IPS-18c (cell line): ENCODE measurements around the gene GALK2.

Source experiments
- H3K4me3 ChIP-seq: 2 replicates; pipeline ENCODE4 v1.7.0; 2013; ENCODE audit warnings: low read depth, mild to moderate bottlenecking, low read length, moderate library complexity; ENCODE audit not compliant: insufficient read depth
- H3K9me3 ChIP-seq: one replicate; pipeline ENCODE4 v1.6.1; 2013; ENCODE audit warnings: mild to moderate bottlenecking, low read length, moderate library complexity; ENCODE audit not compliant: control insufficient read depth, insufficient read depth

The GALK2 gene

GRCh38 chr15:49296258-49296657 lies 126.2 kb downstream of the GALK2 start:
- Histone ChIP-seq H3K4me3 (no peak overlapping the region), H3K9me3 (peaks cover 2% of the 10 kb centered on the region)

- Histone ChIP-seq H3K4me3 (no peak overlapping the region), H3K9me3 (peaks cover 2% of the 10 kb centered on the region)
Measured at GRCh38 chr15:49297584-49297983, 127.5 kb downstream of the GALK2 start.

DNA sequence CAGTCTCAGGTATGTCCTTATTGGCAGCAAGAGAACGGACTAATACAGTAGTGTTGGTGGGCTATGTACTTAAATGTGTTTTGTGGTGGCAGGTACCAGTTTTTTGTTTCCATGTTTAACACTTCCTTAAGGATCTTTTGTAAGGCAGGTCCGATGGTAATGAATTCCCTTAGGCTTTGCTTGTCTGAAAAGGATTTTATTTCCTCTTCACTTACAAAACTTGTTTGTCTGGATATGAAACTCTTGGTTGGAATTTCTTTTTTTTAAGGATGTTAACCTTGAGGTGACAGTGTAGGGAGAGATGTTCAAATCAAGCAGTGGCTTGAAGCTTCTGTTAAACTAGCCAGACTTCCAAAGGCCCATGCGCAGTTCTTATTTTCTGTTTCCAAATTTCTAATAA lies 130.8 kb downstream of the GALK2 start:
- Histone ChIP-seq H3K9me3 (peaks cover 2% of the 10 kb centered on the region), H3K4me3 (no peak overlapping the region)

- Histone ChIP-seq H3K4me3 (no peak overlapping the region), H3K9me3 (peaks cover 2% of the 10 kb centered on the region)
Measured at GRCh38 chr15:49301562-49301961, 131.5 kb downstream of the GALK2 start.

- Histone ChIP-seq H3K9me3 (peaks cover 2% of the 10 kb centered on the region), H3K4me3 (no peak overlapping the region)
Measured at GRCh38 chr15:49303003-49303402, 133.0 kb downstream of the GALK2 start.

- no peak overlapping the region for H3K4me3 ChIP-seq
Measured at GRCh38 chr15:49306551-49306950, 136.5 kb downstream of the GALK2 start.

GRCh38 chr15:49308686-49309085 lies 138.6 kb downstream of the GALK2 start:
- no peak overlapping the region for H3K4me3 ChIP-seq
- H3K9me3 ChIP-seq = no peaks in the 10 kb centered on the region

More at GRCh38 chr15:49306551-49306950, 136.5 kb downstream of the GALK2 start:
- H3K9me3 ChIP-seq = no peaks in the 10 kb centered on the region

GRCh38 chr15:49309889-49310288 lies 139.8 kb downstream of the GALK2 start:
- no peak overlapping the region for H3K4me3 ChIP-seq

DNA sequence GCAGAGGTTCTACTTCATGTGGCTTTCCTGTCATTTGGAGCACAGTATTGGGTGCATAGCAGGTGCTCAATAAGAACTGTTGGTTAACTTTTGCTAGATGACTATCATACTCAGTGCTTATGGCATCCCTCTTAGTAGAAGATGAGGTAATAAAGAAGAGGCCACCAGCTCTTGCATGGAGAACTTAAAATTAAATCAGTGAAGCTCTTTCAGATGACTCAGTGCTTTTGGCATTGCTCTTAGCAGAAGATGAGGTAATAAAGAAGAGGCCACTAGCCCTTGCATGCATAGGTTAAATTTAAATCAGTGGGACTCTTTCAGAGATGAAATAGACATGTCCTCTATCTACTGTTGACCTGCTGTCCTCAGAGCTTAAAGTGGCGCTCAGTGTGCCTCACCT lies 143.6 kb downstream of the GALK2 start:
- Histone ChIP-seq H3K4me3 (no peak overlapping the region), H3K9me3 (no peaks in the 10 kb centered on the region)

More at GRCh38 chr15:49309889-49310288, 139.8 kb downstream of the GALK2 start:
- no peaks in the 10 kb centered on the region for H3K9me3 ChIP-seq

DNA sequence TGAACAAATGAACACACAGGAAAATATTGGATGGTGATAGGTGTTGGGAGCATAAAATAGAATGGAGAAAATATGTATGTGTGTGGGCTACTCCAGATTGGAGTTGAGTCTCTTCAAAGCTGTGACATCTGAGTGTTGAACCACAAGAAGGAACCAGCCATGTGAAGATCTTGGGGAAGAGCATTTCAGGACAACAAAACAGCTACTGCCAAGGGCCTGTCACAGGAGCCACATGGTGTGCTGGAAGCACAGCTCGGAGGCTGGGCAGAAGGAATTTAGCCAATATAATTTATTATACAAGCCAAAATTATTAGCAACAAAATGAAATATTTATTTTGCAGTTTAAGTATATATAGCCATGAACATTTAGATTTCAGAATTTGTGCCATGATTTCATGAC lies 144.7 kb downstream of the GALK2 start:
- Histone ChIP-seq H3K4me3 (no peak overlapping the region), H3K9me3 (no peaks in the 10 kb centered on the region)

- H3K9me3 ChIP-seq = no peaks in the 10 kb centered on the region
Measured at GRCh38 chr15:49315391-49315823, 145.4 kb downstream of the GALK2 start.

GRCh38 chr15:49320351-49320750 lies 150.3 kb downstream of the GALK2 start:
- H3K9me3 ChIP-seq = no peaks in the 10 kb centered on the region
- H3K4me3 ChIP-seq = no peak overlapping the region

More at GRCh38 chr15:49315391-49315823, 145.4 kb downstream of the GALK2 start:
- no peak overlapping the region for H3K4me3 ChIP-seq

DNA sequence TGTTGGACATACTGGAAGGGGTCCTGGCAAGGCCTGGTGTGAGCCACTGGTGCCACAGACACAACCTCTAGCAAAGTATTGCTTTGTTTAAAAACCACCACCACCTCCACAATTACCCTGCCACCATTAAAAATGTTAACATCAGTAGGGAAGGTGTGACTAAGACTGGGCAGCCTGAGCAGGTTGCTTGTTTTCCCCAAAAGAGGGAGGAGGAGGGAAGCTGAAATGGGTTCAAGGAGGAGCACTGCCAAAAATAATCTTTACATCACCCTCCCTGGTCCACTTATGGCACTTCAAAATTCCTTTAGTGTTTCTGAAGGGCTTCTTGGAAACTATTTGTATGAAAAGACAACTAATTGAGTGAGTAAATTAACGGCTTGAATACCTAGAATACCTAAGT lies 153.2 kb downstream of the GALK2 start:
- H3K4me3 ChIP-seq = no peak overlapping the region
- no peaks in the 10 kb centered on the region for H3K9me3 ChIP-seq

GRCh38 chr15:49327927-49328326 lies 157.9 kb downstream of the GALK2 start:
- Histone ChIP-seq H3K4me3 (no peak overlapping the region), H3K9me3 (no peaks in the 10 kb centered on the region)

DNA sequence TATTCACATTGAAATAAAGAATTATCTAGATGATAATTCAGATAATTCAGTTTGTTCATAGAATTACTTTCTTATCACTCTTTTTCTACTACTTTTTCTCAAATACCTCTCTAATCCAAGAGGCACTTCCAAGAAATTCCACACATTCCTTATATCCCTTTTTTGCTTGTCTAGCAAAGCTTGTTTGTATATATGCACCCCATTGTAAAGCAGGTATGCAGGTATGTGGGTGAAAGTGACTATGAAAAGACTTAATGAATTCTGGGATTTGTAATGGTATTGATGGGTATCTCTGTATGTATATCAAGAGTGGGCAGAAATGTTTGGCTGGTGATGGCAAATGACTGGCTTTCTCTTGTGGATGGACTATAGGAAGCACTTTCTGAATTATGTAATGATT lies 158.9 kb downstream of the GALK2 start:
- no peak overlapping the region for H3K4me3 ChIP-seq
- H3K9me3 ChIP-seq = no peaks in the 10 kb centered on the region

- Histone ChIP-seq H3K9me3 (no peaks in the 10 kb centered on the region), H3K4me3 (no peak overlapping the region)
Measured at GRCh38 chr15:49330166-49330565, 160.1 kb downstream of the GALK2 start.

GRCh38 chr15:49331442-49331841 lies 161.4 kb downstream of the GALK2 start:
- Histone ChIP-seq H3K9me3 (no peaks in the 10 kb centered on the region), H3K4me3 (no peak overlapping the region)

DNA sequence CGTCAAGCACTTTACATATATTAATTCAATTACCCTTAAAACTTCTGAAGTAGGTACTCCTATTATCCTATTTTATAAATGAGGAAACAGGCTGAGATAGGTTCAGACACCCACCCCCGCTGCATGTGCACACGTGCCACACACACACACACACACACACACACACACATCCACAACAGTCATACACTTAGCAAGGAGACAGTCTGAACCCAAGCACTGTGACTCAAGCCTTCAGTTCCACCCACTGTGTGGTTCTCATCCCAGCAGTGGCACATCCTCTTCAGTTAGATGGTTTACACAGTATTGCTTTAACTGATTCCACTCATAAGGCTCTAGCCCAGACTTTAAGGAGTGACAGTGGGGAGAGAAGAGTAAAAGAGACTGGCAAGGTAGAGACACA lies 161.9 kb downstream of the GALK2 start:
- no peak overlapping the region for H3K4me3 ChIP-seq
- no peaks in the 10 kb centered on the region for H3K9me3 ChIP-seq

DNA sequence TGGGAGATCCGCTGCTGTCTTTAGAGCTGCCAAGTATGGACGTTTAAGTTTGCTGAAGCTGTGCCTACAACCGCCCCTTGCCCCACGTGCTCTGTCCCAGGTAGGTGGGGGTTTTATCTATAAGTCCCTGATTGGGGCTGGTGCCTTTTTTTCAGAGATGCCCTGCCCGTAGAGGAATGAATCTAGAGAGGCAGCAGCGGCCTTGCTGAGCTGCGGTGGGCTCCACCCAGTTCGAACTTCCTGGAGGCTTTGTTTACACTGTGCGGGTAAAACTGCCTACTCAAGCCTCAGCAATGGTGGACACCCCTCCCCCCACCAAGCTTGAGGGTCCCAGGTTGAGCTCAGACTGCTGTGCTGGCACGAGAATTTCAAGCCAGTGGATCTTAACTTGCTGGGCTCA lies 169.6 kb downstream of the GALK2 start:
- Histone ChIP-seq H3K9me3 (no peaks in the 10 kb centered on the region), H3K4me3 (no peak overlapping the region)
